Parietal lobe (tissue), 2 donors: ENCODE measurements around the gene CCDC150. TPM values are rescaled to one million over a fixed set of nuclear protein-coding genes. Genes with fewer than 3 reads are reported as not detected.

Source experiments
- small RNA-seq: library from RNA; depleted of rRNA; stranded (forward); fragments of <200 nt; gene quantifications from one replicate; pipeline ENCODE3, GENCODE V24; 2014; ENCODE audit warnings: low replicate concordance
- total RNA-seq: library from RNA; depleted of rRNA; stranded (reverse); fragments of >200 nt; gene quantifications from one replicate; pipeline ENCODE4 v1.2.3, GENCODE V29; 2014

CCDC150 gene
- total RNA-seq = 9.4 TPM

GRCh38 chr2:196639180-196640030 lies at the start of gene CCDC150:
Gene CCDC150, plus strand, starts transcription at chr2:196639715. Its CDS starts 52 bp downstream, at chr2:196639767.

GRCh38 chr2:196592911-196593881 lies 46.3 kb upstream of the CCDC150 start, which contains the start of gene HECW2:
Gene HECW2, minus strand, starts transcription at chr2:196593554.

Small RNA genes lying within 50 kb of the gene (small RNA-seq; reads per million reads assigned to genes)
- gene RF00424 = not detected

Other genes with a start within 250 kb of the CCDC150 start
- 89.5 TPM for gene HECW2, start 46.2 kb upstream of the CCDC150 start, total RNA-seq
- 57.6 TPM for gene GTF3C3, start 160.0 kb downstream of the CCDC150 start, total RNA-seq
- gene C2orf66, start 169.6 kb downstream of the CCDC150 start, total RNA-seq = 1.3 TPM